IMR-90 (cell line): ENCODE results near the gene DBN1. TPM values are rescaled to one million over a fixed set of nuclear protein-coding genes. Genes with fewer than 3 reads are reported as not detected.

ENCODE experiments used
- ATAC-seq: fragments of 200-7000 bp; cut with Tn5 transposase; 2 replicates; pipeline ENCODE4 v1.9.1; 2020; ENCODE audit warnings: low read depth, mild to moderate bottlenecking, moderate library complexity
- BruUV-seq: library from RNA; stranded (reverse); fragments of 400-500 nt; replicated peaks from 2 replicates; lab custom pipeline; 2021; lab: Mats Ljungman, UMichigan
- CTCF ChIA-PET: fragments of 300-600 bp; formaldehyde crosslinking; extraction: SDS; loops from one replicate; lab custom pipeline; 2021; ENCODE audit warnings: antibody characterized with exemption; lab: Yijun Ruan, JAX
- POLR2A ChIA-PET: fragments of 300-600 bp; sonication (Branson Sonifier 250); formaldehyde crosslinking; loops from one replicate; lab custom pipeline; 2022; ENCODE audit warnings: antibody characterized with exemption; ENCODE audit not compliant: unreplicated experiment; lab: Charles Lee
- DNase-seq: peaks from one replicate; pipeline ENCODE4 v3.0.0; 2013
- H2AFZ ChIP-seq: replicated peaks from 2 replicates; pipeline ENCODE3; 2013; ENCODE audit warnings: low read length, mild to moderate bottlenecking; ENCODE audit not compliant: poor library complexity
- H2AK5ac ChIP-seq: 2 replicates; pipeline ENCODE4 v1.6.1; 2013; ENCODE audit warnings: low read depth, low read length, inconsistent platforms
- H2AK9ac ChIP-seq: replicated peaks from 2 replicates; pipeline ENCODE3; 2013; ENCODE audit warnings: mild to moderate bottlenecking, low read depth, low read length, moderate library complexity; ENCODE audit not compliant: poor library complexity
- H2BK120ac ChIP-seq: 2 replicates; pipeline ENCODE4 v1.6.1; 2013; ENCODE audit warnings: low read depth, low read length, inconsistent platforms
- H2BK15ac ChIP-seq: 3 replicates; pipeline ENCODE4 v1.6.1; 2013; ENCODE audit warnings: low read depth, low read length, inconsistent platforms
- H2BK20ac ChIP-seq: 2 replicates; pipeline ENCODE4 v1.6.1; 2013; ENCODE audit warnings: low read depth, mild to moderate bottlenecking, inconsistent platforms, low read length, moderate library complexity
- H2BK5ac ChIP-seq: 2 replicates; pipeline ENCODE4 v1.6.1; 2013; ENCODE audit warnings: mild to moderate bottlenecking, low read depth, low read length, inconsistent platforms; ENCODE audit not compliant: poor library complexity, severe bottlenecking
- H3K14ac ChIP-seq: replicated peaks from 2 replicates; pipeline ENCODE4 v1.6.1; 2013; ENCODE audit warnings: low read depth, low read length, inconsistent platforms
- H3K18ac ChIP-seq: 2 replicates; pipeline ENCODE4 v1.6.1; 2013; ENCODE audit warnings: low read depth, low read length, control low read depth
- H3K23ac ChIP-seq: 2 replicates; pipeline ENCODE4 v1.6.1; 2013; ENCODE audit warnings: low read depth, low read length, inconsistent platforms
- H3K27ac ChIP-seq: 2 replicates; pipeline ENCODE4 v1.5.1; 2013; ENCODE audit warnings: mild to moderate bottlenecking, control low read depth, low read length; ENCODE audit not compliant: insufficient read depth
- H3K27me3 ChIP-seq: 2 replicates; pipeline ENCODE4 v1.6.1; 2013; ENCODE audit warnings: low read length; ENCODE audit not compliant: control insufficient read depth, insufficient read depth
- H3K36me3 ChIP-seq: 2 replicates; pipeline ENCODE4 v1.6.1; 2013; ENCODE audit warnings: low read length, mixed read lengths; ENCODE audit not compliant: control insufficient read depth, insufficient read depth
- H3K4ac ChIP-seq: 2 replicates; pipeline ENCODE4 v1.6.1; 2013; ENCODE audit warnings: low read depth, low read length, inconsistent platforms
- H3K4me1 ChIP-seq: 2 replicates; pipeline ENCODE4 v1.6.1; 2013; ENCODE audit warnings: low read length, mixed read lengths; ENCODE audit not compliant: control insufficient read depth, insufficient read depth
- H3K4me2 ChIP-seq: 2 replicates; pipeline ENCODE4 v1.6.1; 2013; ENCODE audit warnings: low read depth, mild to moderate bottlenecking, control low read depth, low read length, moderate library complexity
- H3K4me3 ChIP-seq: 2 replicates; pipeline ENCODE4 v1.5.1; 2013; ENCODE audit warnings: low read depth, mild to moderate bottlenecking, control low read depth, low read length, moderate library complexity; ENCODE audit not compliant: insufficient read depth
- H3K56ac ChIP-seq: 2 replicates; pipeline ENCODE4 v1.6.1; 2013; ENCODE audit warnings: low read length, inconsistent platforms; ENCODE audit not compliant: insufficient read depth; ENCODE audit errors: extremely low read depth
- H3K79me1 ChIP-seq, 2 experiments: 2 replicates each; pipeline ENCODE4 v1.6.1; 2013; ENCODE audit warnings: low read length in 2 of 2, inconsistent platforms in 1 of 2, low read depth in 1 of 2
- H3K9ac ChIP-seq: 2 replicates; pipeline ENCODE4 v1.6.1; 2013; ENCODE audit warnings: low read depth, low read length, control low read depth
- H3K9me1 ChIP-seq: 2 replicates; pipeline ENCODE4 v1.6.1; 2013; ENCODE audit warnings: low read length, inconsistent platforms; ENCODE audit not compliant: insufficient read depth
- H3K9me3 ChIP-seq: 2 replicates; pipeline ENCODE4 v1.6.1; 2013; ENCODE audit warnings: low read length; ENCODE audit not compliant: control insufficient read depth, insufficient read depth
- H4K20me1 ChIP-seq: 2 replicates; pipeline ENCODE4 v1.6.1; 2013; ENCODE audit warnings: low read length, inconsistent platforms; ENCODE audit not compliant: insufficient read depth
- H4K5ac ChIP-seq: 2 replicates; pipeline ENCODE4 v1.6.1; 2013; ENCODE audit warnings: mild to moderate bottlenecking, low read depth, low read length, control low read depth
- H4K8ac ChIP-seq, 2 experiments: 2 replicates each; pipeline ENCODE4 v1.6.1; 2013; ENCODE audit warnings: low read depth in 2 of 2, low read length in 2 of 2, control low read depth in 1 of 2, inconsistent platforms in 1 of 2
- H4K91ac ChIP-seq: 2 replicates; pipeline ENCODE4 v1.6.1; 2013; ENCODE audit warnings: low read depth, low read length, inconsistent platforms; ENCODE audit not compliant: insufficient read depth
- BHLHE40 ChIP-seq: fragments of 150-350 bp; IDR thresholded peaks from 2 replicates; pipeline ENCODE4 v1.6.1; 2016; ENCODE audit warnings: mild to moderate bottlenecking, low read depth, low read length
- CEBPB ChIP-seq: IDR thresholded peaks from 2 replicates; pipeline ENCODE4 v1.6.1; 2012; ENCODE audit warnings: low read depth, low read length, improper control_type of control experiment
- MAZ ChIP-seq: IDR thresholded peaks from 2 replicates; pipeline ENCODE4 v1.6.1; 2012; ENCODE audit warnings: low read depth, mild to moderate bottlenecking, low read length, improper control_type of control experiment, moderate library complexity, borderline replicate concordance
- MXI1 ChIP-seq: IDR thresholded peaks from 2 replicates; pipeline ENCODE4 v1.6.1; 2012; ENCODE audit warnings: low read depth, mild to moderate bottlenecking, low read length, moderate library complexity, borderline replicate concordance
- POLR2A ChIP-seq: IDR thresholded peaks from 2 replicates; pipeline ENCODE4 v1.6.1; 2012; ENCODE audit warnings: mild to moderate bottlenecking, low read depth, low read length
- WGBS, 2 experiments: methylation state at CpG; one replicate each; pipeline versions ENCODE4 v1.1.5 to v1.1.7; 2013; ENCODE audit warnings: missing lambda C conversion rate in 2 of 2; ENCODE audit not compliant: insufficient read length in 1 of 2; ENCODE audit errors: extremely low coverage in 2 of 2; 5-methylcytosine and 5-hydroxymethylcytosine counted together
- dilution Hi-C: fragments of 300-500 bp; cut with HindIII; formaldehyde crosslinking; loops from one replicate; pipeline ENCODE4 v1.14.3; 2018; ENCODE audit warnings: low sequenced_read_pairs; ENCODE audit not compliant: unreplicated experiment
- in situ Hi-C: fragments of 300-500 bp; cut with MboI; formaldehyde crosslinking; loops from 3 replicates; pipeline ENCODE4 v1.14.3; 2019; ENCODE audit warnings: low sequenced_read_pairs, inconsistent platforms, mixed read lengths
- intact Hi-C: fragments of 100-400 bp; cut with micrococcal nuclease; formaldehyde crosslinking; loops from 2 replicates; pipeline ENCODE4 v1.10.0; 2022
- polyA plus RNA-seq, 3 experiments: library from polyadenylated mRNA; depleted of rRNA; stranded (reverse); fragments of >200 nt; gene quantifications; 2 replicates each; pipeline ENCODE4 v1.2.3, GENCODE V29; 2012; ENCODE audit warnings: low replicate concordance in 1 of 3
- total RNA-seq: library from RNA; depleted of rRNA; stranded (reverse); fragments of >200 nt; gene quantifications from 2 replicates; pipeline ENCODE4 v1.2.3, GENCODE V29; 2012
- TF ChIP-seq, protein P1 (sequence below): fragments of 150-350 bp; IDR thresholded peaks from 2 replicates; pipeline ENCODE4 v1.6.1; 2017; ENCODE audit warnings: mild to moderate bottlenecking, antibody characterized with exemption, low read length, low read depth

The DBN1 gene
- total and polyA plus RNA-seq, 2 of the 4 experiments (the other 2 are of a cell fraction): 122 to 187 TPM

DNA sequence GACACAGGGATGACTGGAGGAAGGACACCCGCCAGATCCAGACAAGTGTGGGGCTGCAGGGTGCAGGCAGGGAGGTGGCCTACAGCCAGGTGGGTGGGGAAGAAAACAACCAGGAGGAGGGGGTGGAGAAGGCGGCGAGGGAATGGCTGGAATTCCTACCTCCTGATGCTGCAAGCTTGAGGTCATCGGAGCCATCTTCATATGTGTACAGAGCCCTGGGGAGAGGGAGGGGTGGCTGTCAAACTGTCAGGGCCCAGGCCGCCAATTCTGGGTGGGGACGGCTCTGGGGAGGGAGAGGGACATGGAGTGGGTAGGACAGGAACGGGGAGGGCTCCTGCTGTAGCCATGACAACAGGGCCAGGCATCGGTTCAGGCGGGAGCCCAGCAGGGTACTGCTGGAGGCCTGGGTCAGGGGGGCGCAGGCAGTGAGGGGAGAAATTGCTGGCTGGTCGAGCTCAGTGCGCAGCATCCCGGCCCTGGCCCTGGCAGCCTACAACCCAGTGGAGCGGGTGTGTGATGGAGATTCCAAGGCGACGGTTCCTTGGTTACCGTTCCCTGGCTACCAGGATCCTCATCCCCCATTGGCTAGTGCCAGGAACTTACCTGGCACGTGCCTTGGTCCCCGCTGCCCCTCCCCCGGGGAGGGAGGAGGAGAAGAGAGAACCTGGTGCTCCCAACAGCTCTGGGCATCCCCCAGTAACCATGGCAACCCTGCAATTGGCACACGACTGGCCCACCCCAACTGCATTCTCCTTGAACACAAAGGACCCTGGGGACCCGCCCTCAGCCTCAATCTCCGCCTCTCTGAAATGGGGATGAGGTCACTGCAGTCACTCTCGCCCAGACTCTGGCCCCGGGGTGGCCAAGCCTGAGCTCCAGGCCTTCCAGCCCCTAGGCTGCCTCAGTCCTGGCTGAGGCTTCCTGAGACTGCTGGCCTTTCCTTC lies 4.5 kb downstream of the DBN1 start:
- Histone ChIP-seq H2BK120ac (no peak overlapping the region), H3K56ac (no peak overlapping the region), H4K20me1 (peaks cover 70% of the 10 kb centered on the region), H2BK20ac (no peak overlapping the region), H2AK9ac (peak overlapping the region; percentile 92), H2AFZ (peak overlapping the region; percentile 41), H3K79me1 (peaks cover 27 to 74% of the 10 kb centered on the region in 2 experiments), H3K14ac (no peak overlapping the region; the same call in 1 of the 2 replicates), H3K9me3 (no peaks in the 10 kb centered on the region), H3K9me1 (peaks cover 36% of the 10 kb centered on the region), H2BK15ac (no peak overlapping the region), H3K18ac (no peak overlapping the region), H4K8ac (no peak overlapping the region), H2BK5ac (peak overlapping the region; percentile 42), H3K27me3 (no peaks in the 10 kb centered on the region), H3K36me3 (peaks cover 50% of the 10 kb centered on the region), H3K4me3 (no peak overlapping the region), H4K5ac (no peak overlapping the region), H3K4ac (peak overlapping the region; percentile 69), H4K91ac (no peak overlapping the region), H3K27ac (peak overlapping the region; percentile 6), H2AK5ac (peak overlapping the region; percentile 74; the same call in 1 of the 2 replicates), H3K9ac (0 out of 2 replicates have a peak overlapping the region, but pooled peaks have one; percentile 20), H3K23ac (peak overlapping the region; percentile 52; the same call in 1 of the 2 replicates), H3K4me1 (peaks cover 37% of the 10 kb centered on the region), H3K4me2 (peak overlapping the region; percentile 38)
- BruUV-seq: no TSS peak
- in situ Hi-C loops: no loop called here
- ATAC-seq (peak; percentile 15), DNase-seq (peak; percentile 70)
- POLR2A ChIA-PET: interaction anchor here (0.6 to 1.0 kb wide), 2 partner anchors 12 to 42 kb away, joined by 3 read pairs; partner anchors contain the start of gene GRK6
- dilution Hi-C loops: no loop called here
- CTCF ChIA-PET: interaction anchor here (0.9 to 1.3 kb wide), 2 partner anchors 64 to 77 kb away, joined by 3 read pairs; no protein-coding TSS in a partner anchor
- 67% methylated on average over 8 of the region's 25 CpGs; no CpG with 5 or more reads in 1 of the 2 experiments for WGBS, 2 experiments
- TF ChIP-seq BHLHE40: peak; percentile 59
- 0 out of 2 replicates have a peak, but pooled peaks have one; percentile 24 for TF ChIP-seq MXI1
- TF ChIP-seq CEBPB: no peak
- TF ChIP-seq MAZ: peak; percentile 47; the same call in 1 of the 2 replicates
- 0 out of 2 replicates have a peak, but pooled peaks have one; percentile 11 for TF ChIP-seq POLR2A
- TF ChIP-seq, protein P1, sequence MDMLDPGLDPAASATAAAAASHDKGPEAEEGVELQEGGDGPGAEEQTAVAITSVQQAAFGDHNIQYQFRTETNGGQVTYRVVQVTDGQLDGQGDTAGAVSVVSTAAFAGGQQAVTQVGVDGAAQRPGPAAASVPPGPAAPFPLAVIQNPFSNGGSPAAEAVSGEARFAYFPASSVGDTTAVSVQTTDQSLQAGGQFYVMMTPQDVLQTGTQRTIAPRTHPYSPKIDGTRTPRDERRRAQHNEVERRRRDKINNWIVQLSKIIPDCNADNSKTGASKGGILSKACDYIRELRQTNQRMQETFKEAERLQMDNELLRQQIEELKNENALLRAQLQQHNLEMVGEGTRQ: no peak
- intact Hi-C loops: no loop called here
